ENCODE data around the gene ABCC12. TPM values are rescaled to one million over a fixed set of nuclear protein-coding genes. Genes with fewer than 3 reads are reported as not detected.
A peak's percentile ranks its signal among the peaks of the same experiment; 100 is the strongest.

ABCC12 gene
- total RNA-seq, 1 experiment from 2014 or later, result not detected

DNA sequence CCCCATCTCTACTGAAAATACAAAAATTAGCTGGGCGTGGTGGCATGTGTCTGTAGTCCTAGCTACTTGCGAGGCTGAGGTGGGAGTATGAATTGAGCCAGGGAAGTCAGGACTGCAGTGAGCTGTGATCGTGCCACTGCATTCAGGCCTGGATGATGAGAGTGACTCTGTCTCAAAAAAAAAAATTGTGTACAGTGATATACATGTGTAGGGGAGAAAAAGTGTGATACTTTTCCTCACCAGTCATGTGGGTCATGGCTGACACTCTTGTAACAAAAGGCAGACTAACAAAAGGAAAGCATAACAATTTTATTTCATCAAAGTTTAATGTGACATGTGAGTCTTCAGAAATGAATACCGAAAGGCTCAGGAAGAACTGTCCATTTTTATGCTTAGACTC, 2.0 kb upstream of the ABCC12 start:
- H3K9me3 ChIP-seq (ENCODE audit: low read depth, low read length, poor library complexity, severe bottlenecking), result no peaks in the 10 kb centered on the region
- H3K4me1 ChIP-seq (ENCODE audit: insufficient read depth, low read length, poor library complexity, severe bottlenecking), result no peaks in the 10 kb centered on the region
- H3K27me3 ChIP-seq (replicated peaks; ENCODE audit: insufficient read depth, low read depth, low read length, poor library complexity), result no peaks in the 10 kb centered on the region
- intact Hi-C loops (cut with micrococcal nuclease; ENCODE audit: unreplicated experiment), result loop anchor here (2.0 to 5.0 kb wide), 2 partner anchors 1015 to 1120 kb away; partner anchors contain the start of gene NETO2
- H3K4me3 ChIP-seq (ENCODE audit: low read depth, low read length, poor library complexity, severe bottlenecking), result no peak overlapping the region
- ChIA-PET CTCF (interaction anchor here (0.5 to 0.7 kb wide), 2 partner anchors 9 to 57 kb away, joined by 3 read pairs; no protein-coding TSS in a partner anchor), POLR2A (ENCODE audit: low non-redundant PET) (no interaction called here)
- DNase-seq (ENCODE audit: low spot score), result no peak
- H3K36me3 ChIP-seq (ENCODE audit: insufficient read depth, low read length, poor library complexity, severe bottlenecking), result no peaks in the 10 kb centered on the region
- TF ChIP-seq EZH2 (IDR thresholded peaks at IDR 0.05; ENCODE audit: borderline replicate concordance, low read depth, low read length, poor library complexity, severe bottlenecking), result no peak
- TF ChIP-seq, protein P1, sequence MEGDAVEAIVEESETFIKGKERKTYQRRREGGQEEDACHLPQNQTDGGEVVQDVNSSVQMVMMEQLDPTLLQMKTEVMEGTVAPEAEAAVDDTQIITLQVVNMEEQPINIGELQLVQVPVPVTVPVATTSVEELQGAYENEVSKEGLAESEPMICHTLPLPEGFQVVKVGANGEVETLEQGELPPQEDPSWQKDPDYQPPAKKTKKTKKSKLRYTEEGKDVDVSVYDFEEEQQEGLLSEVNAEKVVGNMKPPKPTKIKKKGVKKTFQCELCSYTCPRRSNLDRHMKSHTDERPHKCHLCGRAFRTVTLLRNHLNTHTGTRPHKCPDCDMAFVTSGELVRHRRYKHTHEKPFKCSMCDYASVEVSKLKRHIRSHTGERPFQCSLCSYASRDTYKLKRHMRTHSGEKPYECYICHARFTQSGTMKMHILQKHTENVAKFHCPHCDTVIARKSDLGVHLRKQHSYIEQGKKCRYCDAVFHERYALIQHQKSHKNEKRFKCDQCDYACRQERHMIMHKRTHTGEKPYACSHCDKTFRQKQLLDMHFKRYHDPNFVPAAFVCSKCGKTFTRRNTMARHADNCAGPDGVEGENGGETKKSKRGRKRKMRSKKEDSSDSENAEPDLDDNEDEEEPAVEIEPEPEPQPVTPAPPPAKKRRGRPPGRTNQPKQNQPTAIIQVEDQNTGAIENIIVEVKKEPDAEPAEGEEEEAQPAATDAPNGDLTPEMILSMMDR (conservative IDR thresholded peaks at IDR 0.05; ENCODE audit: low read depth, low read length), result no peak
- no peak overlapping the region for H3K27ac ChIP-seq (ENCODE audit: low read depth, low read length, poor library complexity, severe bottlenecking)
- no TSS peak for BruUV-seq (replicated peaks)

DNA sequence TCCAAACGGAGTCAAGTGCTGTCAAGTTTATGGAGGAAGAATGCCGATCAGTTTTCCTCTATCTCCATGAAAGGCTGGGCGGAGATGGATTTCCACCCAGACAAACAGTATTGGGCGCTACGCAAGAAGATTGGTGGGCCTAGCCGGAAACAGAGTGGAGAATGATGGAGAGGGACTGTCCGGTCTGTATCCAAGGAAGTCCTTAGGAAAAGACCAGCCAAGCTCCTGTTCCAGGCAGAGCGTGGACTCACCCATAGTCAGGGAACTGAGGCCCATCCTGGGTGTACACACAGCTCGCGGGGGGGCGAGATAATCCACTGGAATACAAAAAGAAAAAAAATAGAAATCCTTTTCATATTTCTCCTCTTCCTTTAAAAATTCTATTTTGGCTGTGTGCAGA, 1.5 kb upstream of the ABCC12 start:
- no peaks in the 10 kb centered on the region for H3K36me3 ChIP-seq (ENCODE audit: insufficient read depth, low read length, poor library complexity, severe bottlenecking)
- ChIA-PET CTCF (interaction anchor here (0.7 kb wide), 2 partner anchors 26 to 56 kb away, joined by 3 read pairs; no protein-coding TSS in a partner anchor), POLR2A (ENCODE audit: low non-redundant PET) (no interaction called here)
- no peaks in the 10 kb centered on the region for H3K4me1 ChIP-seq (ENCODE audit: insufficient read depth, low read length, poor library complexity, severe bottlenecking)
- H3K4me3 ChIP-seq (ENCODE audit: low read depth, low read length, poor library complexity, severe bottlenecking), result no peak overlapping the region
- DNase-seq (ENCODE audit: low spot score), result no peak
- H3K9me3 ChIP-seq (ENCODE audit: low read depth, low read length, poor library complexity, severe bottlenecking), result no peaks in the 10 kb centered on the region
- BruUV-seq (replicated peaks), result no TSS peak
- no peak overlapping the region for H3K27ac ChIP-seq (ENCODE audit: low read depth, low read length, poor library complexity, severe bottlenecking)
- TF ChIP-seq, protein P1 (conservative IDR thresholded peaks at IDR 0.05; ENCODE audit: low read depth, low read length), result no peak
- no peak for TF ChIP-seq EZH2 (IDR thresholded peaks at IDR 0.05; ENCODE audit: borderline replicate concordance, low read depth, low read length, poor library complexity, severe bottlenecking)
- H3K27me3 ChIP-seq (replicated peaks; ENCODE audit: insufficient read depth, low read depth, low read length, poor library complexity), result no peaks in the 10 kb centered on the region
- intact Hi-C loops (cut with micrococcal nuclease; ENCODE audit: unreplicated experiment), result loop anchor here (2.0 to 5.0 kb wide), 2 partner anchors 1015 to 1120 kb away; partner anchors contain the start of gene NETO2

DNA sequence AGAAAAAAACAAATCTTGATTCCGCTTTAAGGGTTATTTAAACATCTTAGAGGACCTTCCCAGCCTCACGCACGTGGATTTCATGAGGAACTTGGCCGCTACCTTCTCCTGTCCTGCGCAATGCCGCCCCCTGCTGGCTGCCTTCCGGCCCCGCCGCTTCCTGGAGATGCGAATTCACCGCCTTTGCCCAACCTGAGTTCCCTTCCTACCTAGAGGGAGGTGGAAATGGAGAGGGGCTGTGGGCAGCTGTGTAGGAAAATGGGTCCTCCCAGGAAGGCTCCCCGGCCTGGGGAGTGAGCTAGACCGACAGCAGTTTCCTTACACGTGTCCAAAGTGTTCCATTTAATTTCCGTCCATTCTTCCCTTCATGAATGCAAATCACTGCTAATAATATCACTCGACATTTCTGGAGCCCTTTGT, 1.0 kb upstream of the ABCC12 start:
- Histone ChIP-seq H3K9me3 (ENCODE audit: low read depth, low read length, poor library complexity, severe bottlenecking) (no peaks in the 10 kb centered on the region), H3K4me1 (ENCODE audit: insufficient read depth, low read length, poor library complexity, severe bottlenecking) (no peaks in the 10 kb centered on the region), H3K36me3 (ENCODE audit: insufficient read depth, low read length, poor library complexity, severe bottlenecking) (no peaks in the 10 kb centered on the region), H3K27ac (ENCODE audit: low read depth, low read length, poor library complexity, severe bottlenecking) (no peak overlapping the region), H3K27me3 (replicated peaks; ENCODE audit: insufficient read depth, low read depth, low read length, poor library complexity) (no peaks in the 10 kb centered on the region), H3K4me3 (ENCODE audit: low read depth, low read length, poor library complexity, severe bottlenecking) (no peak overlapping the region)
- peak; percentile 82 for DNase-seq (ENCODE audit: low spot score)
- POLR2A ChIA-PET (ENCODE audit: low non-redundant PET), result no interaction called here
- TF ChIP-seq, protein P1 (conservative IDR thresholded peaks at IDR 0.05; ENCODE audit: low read depth, low read length), result peak; percentile 91
- no peak for TF ChIP-seq EZH2 (IDR thresholded peaks at IDR 0.05; ENCODE audit: borderline replicate concordance, low read depth, low read length, poor library complexity, severe bottlenecking)
- intact Hi-C loops (cut with micrococcal nuclease; ENCODE audit: unreplicated experiment), result loop anchor here (2.0 to 5.0 kb wide), 2 partner anchors 1014 to 1119 kb away; partner anchors contain the start of gene NETO2
- BruUV-seq (replicated peaks), result no TSS peak
- CTCF ChIA-PET, result interaction anchor here (0.7 kb wide), 1 partner anchor 27 kb away, joined by 3 read pairs; no protein-coding TSS in a partner anchor

Data from A673 (cell line).